T-helper 2 cell treated with Interferon-gamma antibody and Interleukin-4, amounts not matched to agents 5 μg/mL and 100 μg/mL, for 36 hours (primary cell): ENCODE data around the gene ARGLU1.

Experiments
- DNase-seq: peaks from one replicate; pipeline ENCODE4 v3.0.0; 2021; ENCODE audit warnings: low spot score
- H3K27ac Mint-ChIP-seq: one replicate; pipeline ENCODE4 v1.8.0; 2021; ENCODE audit warnings: mild to moderate bottlenecking, mixed read lengths
- H3K27me3 Mint-ChIP-seq: one replicate; pipeline ENCODE4 v1.8.0; 2021; ENCODE audit warnings: low read depth, mixed read lengths
- H3K36me3 Mint-ChIP-seq: one replicate; pipeline ENCODE4 v1.8.0; 2021; ENCODE audit warnings: low read depth, mixed read lengths
- H3K4me1 Mint-ChIP-seq: one replicate; pipeline ENCODE4 v1.8.0; 2021; ENCODE audit warnings: low read depth, mixed read lengths
- H3K4me3 Mint-ChIP-seq: one replicate; pipeline ENCODE4 v1.8.0; 2022; ENCODE audit warnings: mild to moderate bottlenecking, moderate library complexity, mixed read lengths
- H3K9me3 Mint-ChIP-seq: one replicate; pipeline ENCODE4 v1.8.0; 2021; ENCODE audit warnings: mixed read lengths

Gene ARGLU1

DNA sequence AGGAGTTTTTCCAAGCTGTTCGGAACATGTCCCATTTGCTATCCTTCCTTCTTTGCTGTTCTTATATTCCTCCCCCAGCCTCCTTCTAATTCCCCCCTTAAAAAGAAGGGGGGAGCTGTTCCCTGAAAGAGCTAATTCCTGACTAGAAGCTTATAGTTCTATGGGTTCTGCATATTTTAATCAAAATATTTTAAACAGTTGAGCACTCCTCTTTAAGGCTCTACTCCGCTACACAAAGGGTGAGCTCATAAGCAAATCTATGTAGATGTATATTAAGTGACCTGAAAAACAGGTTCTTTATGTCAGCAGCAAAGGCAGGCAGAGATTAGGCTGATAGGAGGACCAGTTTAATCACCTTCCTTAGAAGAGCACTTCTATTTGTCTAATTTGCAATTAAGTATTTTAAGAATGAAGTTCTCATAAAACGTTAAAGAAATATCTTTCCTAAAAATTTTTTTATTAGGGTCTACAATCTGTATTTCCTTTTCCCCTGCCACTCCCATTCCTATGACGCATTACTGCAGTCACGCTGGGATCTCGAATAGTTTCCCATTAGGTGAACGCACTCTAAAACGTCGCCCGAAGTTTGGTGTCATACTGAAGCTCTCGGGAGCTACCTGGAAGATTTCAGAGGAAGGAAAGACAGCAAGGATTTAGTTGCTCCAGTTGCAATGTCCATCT is 37.6 kb downstream of the ARGLU1 start:
- Mint-ChIP-seq H3K4me3 (no peak overlapping the region), H3K36me3 (no peaks in the 10 kb centered on the region), H3K4me1 (peaks cover 11% of the 10 kb centered on the region), H3K27me3 (peaks cover 67% of the 10 kb centered on the region), H3K9me3 (no peaks in the 10 kb centered on the region), H3K27ac (no peak overlapping the region)
- DNase-seq = no peak

DNA sequence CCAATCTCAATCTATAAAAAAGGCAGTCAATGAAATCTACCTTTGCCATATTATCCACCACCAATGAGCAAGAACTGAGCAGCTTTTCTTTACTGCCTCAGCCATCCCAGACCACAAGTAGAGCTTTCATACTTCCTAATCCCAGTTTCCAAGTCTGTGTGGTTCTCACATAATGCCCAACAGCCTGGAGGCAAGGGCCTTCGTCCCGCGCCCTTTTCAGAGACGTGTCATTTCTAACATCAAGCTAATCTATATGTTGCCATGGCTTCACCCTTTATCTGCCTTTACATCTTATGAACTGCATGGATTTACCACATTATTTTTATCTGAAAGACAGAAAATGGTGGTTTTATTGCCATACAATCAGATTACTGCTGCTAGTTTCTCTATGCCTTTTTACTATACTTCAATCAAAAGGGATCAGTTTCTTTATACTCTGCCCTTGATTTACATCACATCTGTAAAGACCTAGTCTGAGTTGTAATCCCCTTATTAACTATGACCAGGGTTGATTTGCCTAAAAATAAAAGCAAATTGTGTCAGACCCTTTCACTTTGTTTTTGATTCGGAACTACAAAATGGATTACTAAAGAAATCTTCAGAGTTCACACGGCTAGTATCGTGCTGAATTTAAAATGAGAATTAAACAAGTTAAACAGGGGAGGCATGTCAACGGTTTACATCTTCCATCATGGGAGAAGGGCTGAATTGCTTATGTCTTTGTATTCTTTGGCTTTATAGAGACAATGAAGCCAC is 38.3 kb downstream of the ARGLU1 start:
- Mint-ChIP-seq H3K4me3 (no peak overlapping the region), H3K27me3 (peaks cover 67% of the 10 kb centered on the region), H3K9me3 (no peaks in the 10 kb centered on the region), H3K27ac (no peak overlapping the region), H3K4me1 (peaks cover 11% of the 10 kb centered on the region), H3K36me3 (no peaks in the 10 kb centered on the region)
- no peak for DNase-seq

DNA sequence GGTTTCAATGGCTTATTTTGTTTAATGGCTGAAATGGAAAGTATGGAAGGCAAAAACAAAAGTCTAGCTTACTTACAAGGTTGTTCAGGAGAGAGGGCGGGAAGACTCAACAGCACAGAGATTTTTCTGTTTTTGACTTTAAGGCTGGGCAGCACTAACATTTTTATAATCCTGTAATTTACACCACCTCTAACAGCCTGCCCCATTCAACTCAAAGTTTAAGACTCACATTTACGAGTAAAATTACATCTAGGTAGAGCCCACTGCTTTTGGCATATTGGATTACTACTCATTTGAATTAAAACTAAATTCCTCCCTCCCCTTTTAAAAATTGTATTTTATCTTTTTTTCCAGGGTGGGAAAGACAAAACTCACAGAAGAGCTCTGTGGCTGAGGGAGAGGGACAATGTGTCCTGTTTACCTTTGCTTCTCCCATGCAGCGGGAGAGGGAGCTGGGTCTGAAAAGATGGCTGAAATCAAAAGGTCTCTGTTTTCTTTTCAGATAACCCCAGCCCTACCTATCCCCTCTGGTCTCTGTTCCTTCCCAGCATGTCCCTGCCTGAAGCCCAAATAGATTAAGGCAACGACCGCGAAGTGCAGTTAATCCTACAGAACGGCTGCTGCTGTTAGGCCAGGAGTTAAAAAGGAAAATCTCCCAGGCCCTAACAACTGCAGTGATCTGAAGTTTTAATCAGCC is 39.1 kb downstream of the ARGLU1 start:
- Mint-ChIP-seq H3K4me3 (no peak overlapping the region), H3K27ac (no peak overlapping the region), H3K36me3 (no peaks in the 10 kb centered on the region), H3K4me1 (peaks cover 10% of the 10 kb centered on the region), H3K9me3 (no peaks in the 10 kb centered on the region), H3K27me3 (peaks cover 64% of the 10 kb centered on the region)
- no peak for DNase-seq

DNA sequence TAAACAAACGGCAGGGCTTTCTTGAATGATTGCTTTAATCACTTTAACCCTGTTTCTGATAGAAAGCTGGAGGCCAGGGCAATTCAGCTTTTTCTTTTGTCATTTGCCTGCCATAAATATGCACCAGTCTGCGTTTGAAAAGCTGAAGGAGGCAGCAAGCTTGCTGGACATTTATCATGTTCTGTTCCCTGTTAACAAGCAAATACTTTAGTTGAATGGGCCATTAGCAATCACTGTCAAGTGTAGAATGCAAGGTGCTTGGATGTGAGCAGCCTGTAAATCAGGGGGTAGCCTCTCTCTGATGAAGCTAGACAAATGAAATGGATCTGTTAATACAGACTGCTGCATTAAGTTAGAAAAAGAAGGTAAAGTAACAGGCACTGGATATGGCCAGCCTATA is 40.1 kb downstream of the ARGLU1 start:
- H3K36me3 Mint-ChIP-seq = no peaks in the 10 kb centered on the region
- no peaks in the 10 kb centered on the region for H3K9me3 Mint-ChIP-seq
- H3K27me3 Mint-ChIP-seq = peaks cover 55% of the 10 kb centered on the region
- no peak overlapping the region for H3K27ac Mint-ChIP-seq
- no peak for DNase-seq
- no peak overlapping the region for H3K4me3 Mint-ChIP-seq
- H3K4me1 Mint-ChIP-seq = peaks cover 4% of the 10 kb centered on the region

DNA sequence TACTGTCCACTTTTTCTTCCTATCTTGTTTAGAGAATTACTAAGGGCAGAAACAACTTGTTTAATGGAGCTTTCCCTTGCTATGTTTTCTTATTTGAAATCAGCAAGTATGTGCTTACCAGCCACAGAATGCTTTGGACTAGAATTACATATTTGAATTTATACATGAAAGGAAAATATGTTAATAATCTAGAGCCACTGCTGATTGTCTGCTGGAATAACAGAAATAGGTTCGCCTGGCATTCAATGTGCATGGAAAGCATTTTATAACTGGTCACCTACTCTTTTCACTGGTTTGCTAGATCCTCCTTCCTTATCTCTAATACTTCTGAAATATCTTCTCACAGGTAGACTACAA is 40.5 kb downstream of the ARGLU1 start:
- Mint-ChIP-seq H3K36me3 (no peaks in the 10 kb centered on the region), H3K27ac (no peak overlapping the region), H3K4me3 (no peak overlapping the region), H3K4me1 (peaks cover under 1% of the 10 kb centered on the region), H3K27me3 (peaks cover 51% of the 10 kb centered on the region), H3K9me3 (no peaks in the 10 kb centered on the region)
- DNase-seq = no peak

DNA sequence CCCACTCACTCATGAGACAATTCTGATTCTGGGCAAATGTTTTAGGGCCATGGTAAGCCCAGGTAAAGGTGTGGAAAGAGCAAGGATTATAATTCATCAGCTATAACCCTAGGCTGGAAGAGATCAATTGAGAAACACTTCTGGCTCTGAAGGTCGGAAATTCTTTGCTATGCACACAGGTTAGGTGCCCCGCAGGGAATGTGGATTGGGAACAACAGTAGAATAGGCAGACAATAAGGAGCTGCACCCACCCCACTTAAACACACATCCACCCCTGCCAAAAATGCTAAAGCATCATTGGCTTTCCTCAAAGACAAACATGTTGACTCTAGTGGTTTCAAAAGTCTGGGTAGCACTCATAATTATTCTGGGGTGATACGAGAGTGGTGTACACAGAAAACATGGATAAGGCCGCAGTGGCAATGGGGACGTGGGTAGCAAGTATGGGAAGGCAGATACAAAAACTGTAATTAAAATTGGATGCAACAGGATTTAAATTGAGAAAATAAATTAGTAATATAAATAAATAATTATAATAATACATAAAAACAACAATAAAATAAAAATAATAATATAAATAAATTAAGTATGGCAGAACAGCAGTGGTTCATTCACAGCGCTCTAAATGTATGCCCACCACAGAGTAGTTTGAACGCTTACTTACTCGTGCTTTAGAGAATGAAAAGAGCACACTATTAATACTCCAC is 41.0 kb downstream of the ARGLU1 start:
- H3K9me3 Mint-ChIP-seq = no peaks in the 10 kb centered on the region
- peaks cover 46% of the 10 kb centered on the region for H3K27me3 Mint-ChIP-seq
- DNase-seq = no peak
- no peak overlapping the region for H3K4me3 Mint-ChIP-seq
- H3K4me1 Mint-ChIP-seq = no peaks in the 10 kb centered on the region
- H3K27ac Mint-ChIP-seq = no peak overlapping the region
- H3K36me3 Mint-ChIP-seq = no peaks in the 10 kb centered on the region

DNA sequence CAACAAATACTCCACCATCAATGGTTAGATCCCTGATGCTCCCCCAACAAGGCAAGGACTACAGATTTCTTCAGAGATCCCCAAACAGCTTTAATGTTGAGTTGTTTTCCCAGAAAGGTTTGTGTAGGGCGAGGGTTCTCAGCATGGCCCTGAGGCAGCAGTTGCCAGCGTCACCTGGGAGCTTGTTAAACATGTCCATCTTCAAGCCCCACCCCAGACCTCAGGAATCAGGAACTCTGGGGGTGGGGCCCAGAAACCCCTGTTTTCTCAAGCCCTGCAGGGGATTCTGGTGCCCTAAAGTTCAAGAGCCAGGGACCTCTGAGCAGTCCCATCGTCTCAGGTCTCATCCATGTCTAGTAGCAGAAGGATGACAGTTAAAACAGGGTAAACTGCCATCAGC is 42.1 kb downstream of the ARGLU1 start:
- Mint-ChIP-seq H3K27me3 (peaks cover 37% of the 10 kb centered on the region), H3K4me1 (no peaks in the 10 kb centered on the region), H3K9me3 (no peaks in the 10 kb centered on the region), H3K27ac (no peak overlapping the region), H3K36me3 (no peaks in the 10 kb centered on the region), H3K4me3 (no peak overlapping the region)
- DNase-seq = no peak

DNA sequence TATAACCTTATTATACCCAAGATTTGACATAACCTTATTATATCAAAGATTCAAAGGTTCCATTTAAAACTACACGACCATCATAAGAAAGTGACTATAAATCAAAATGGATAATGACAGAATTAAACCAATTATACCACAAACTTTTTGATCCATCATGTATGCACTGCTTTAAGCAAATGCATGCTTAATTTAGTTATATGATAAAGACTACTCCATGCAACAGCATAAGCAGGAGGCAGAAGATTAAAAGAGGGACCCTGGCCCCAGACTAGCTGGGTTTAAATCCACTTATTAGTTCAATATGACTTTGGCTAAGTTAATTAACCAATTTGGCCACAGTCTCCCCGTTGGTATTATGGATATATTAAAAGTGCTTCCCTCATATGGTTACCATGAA is 43.8 kb downstream of the ARGLU1 start:
- H3K36me3 Mint-ChIP-seq = no peaks in the 10 kb centered on the region
- no peak overlapping the region for H3K4me3 Mint-ChIP-seq
- H3K4me1 Mint-ChIP-seq = no peaks in the 10 kb centered on the region
- peaks cover 24% of the 10 kb centered on the region for H3K27me3 Mint-ChIP-seq
- H3K27ac Mint-ChIP-seq = no peak overlapping the region
- H3K9me3 Mint-ChIP-seq = no peaks in the 10 kb centered on the region
- DNase-seq = no peak

DNA sequence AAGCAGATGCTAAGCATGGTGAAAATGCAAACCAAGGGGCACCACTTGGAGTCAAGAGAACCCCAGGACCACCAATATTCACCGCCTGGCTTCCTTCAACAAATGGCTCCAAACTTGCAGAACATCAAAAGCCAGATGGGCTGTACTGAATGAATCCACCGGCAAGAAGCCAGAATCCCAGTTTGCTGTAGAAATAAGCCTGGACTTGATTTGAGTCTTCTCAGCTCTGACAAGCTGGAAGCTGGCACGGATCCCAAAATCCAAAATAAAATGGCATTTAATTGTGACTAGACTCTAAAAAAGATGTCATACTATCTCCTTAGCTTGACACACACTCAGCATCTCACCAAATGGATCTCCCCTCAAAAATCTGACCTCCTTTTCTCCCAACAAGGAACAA is 44.4 kb downstream of the ARGLU1 start:
- DNase-seq = no peak
- H3K27ac Mint-ChIP-seq = no peak overlapping the region
- H3K36me3 Mint-ChIP-seq = no peaks in the 10 kb centered on the region
- no peaks in the 10 kb centered on the region for H3K9me3 Mint-ChIP-seq
- H3K27me3 Mint-ChIP-seq = peaks cover 23% of the 10 kb centered on the region
- H3K4me3 Mint-ChIP-seq = no peak overlapping the region
- no peaks in the 10 kb centered on the region for H3K4me1 Mint-ChIP-seq

DNA sequence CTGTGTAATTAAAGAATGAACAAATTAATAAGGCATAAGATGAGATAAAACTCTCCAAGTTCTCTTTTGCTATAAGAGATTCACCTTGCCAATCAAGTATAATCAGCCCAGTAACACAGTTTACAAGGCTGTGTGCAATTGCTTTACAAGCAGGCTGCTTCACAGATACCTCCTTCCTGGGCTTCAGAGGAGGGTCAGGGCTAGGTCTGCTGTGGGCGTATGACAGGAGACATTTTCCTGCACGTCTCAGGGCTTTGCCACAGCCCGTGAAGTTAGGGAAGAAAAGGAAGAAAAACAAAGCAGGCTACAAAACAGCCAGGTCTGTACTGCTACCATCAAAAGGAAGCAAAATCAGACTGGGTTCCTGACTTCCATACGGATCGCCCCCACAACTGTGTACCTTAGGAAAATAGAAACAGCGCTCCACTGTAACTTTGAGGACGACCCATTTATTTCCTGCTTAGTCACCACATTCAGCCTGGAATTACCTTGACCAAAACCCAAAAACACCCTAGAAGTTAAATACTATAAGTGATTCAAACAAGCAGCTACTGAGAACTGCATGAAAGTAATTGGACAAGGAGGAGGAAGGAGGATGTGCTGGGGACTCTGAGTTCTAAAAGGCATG is 44.9 kb downstream of the ARGLU1 start:
- Mint-ChIP-seq H3K27me3 (peaks cover 19% of the 10 kb centered on the region), H3K27ac (no peak overlapping the region), H3K36me3 (no peaks in the 10 kb centered on the region), H3K4me3 (no peak overlapping the region), H3K4me1 (no peaks in the 10 kb centered on the region), H3K9me3 (no peaks in the 10 kb centered on the region)
- no peak for DNase-seq

DNA sequence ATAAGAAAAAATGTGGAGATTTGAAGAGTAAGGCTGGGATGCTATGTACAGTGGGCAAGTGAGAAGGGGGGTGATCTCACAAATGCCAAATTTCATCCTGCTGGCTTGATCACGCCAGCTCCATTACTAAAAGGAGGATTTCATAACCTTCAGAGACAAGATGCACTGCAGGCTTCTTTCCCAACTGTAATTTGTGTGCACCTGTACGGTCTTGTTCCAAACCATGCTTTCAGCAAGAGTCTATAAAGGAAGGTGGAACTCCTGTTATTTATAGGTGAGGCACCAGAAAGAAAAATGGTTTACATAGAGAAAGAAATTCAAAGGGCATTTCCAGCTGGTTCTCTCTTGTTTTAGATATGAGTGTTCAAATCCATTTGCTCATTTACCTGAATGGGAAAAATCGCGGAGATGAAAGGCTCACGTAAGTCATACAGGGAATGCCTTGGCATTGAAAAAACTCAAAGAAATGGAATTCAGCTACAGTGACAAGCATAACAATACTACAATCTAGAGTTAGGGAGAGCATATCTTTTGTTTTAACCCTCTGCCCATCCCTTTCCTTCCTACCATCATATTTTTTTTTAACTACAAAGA is 45.7 kb downstream of the ARGLU1 start:
- DNase-seq = no peak
- H3K4me1 Mint-ChIP-seq = no peaks in the 10 kb centered on the region
- no peaks in the 10 kb centered on the region for H3K36me3 Mint-ChIP-seq
- H3K9me3 Mint-ChIP-seq = no peaks in the 10 kb centered on the region
- H3K27me3 Mint-ChIP-seq = peaks cover 16% of the 10 kb centered on the region
- H3K27ac Mint-ChIP-seq = no peak overlapping the region
- H3K4me3 Mint-ChIP-seq = no peak overlapping the region

DNA sequence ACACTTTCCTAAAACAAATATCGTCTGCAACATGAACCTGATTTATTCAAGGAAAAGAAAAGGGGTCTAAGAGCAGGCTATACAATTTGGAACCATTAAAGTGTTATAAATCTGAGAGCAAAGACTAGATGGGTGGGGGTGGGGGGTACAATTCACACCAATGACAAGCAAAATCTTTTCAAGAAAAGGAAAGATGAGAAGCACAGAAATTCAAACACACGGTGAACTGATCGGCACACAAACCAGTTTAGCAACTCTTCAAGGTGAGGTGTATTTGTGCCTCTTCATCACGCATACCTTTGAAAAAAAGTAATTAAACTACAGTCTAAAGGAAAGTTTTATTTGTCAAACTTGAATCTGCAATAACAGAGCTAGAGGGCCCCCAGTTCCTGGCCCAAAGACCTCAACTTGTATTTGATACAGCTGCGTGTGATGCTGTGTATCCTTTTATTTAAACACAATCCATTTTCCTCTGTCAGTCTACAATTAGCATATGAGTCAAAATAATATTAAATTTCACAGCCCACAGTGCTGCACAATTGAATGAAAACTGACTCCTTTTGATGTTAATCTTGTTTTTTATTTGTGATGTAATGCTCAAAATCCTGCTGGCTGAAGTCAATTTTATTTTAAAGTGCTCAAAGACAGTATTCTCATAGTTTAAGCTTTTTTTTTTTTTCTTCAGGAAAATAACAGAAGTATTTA is 46.7 kb downstream of the ARGLU1 start:
- H3K27me3 Mint-ChIP-seq = peaks cover 16% of the 10 kb centered on the region
- no peak for DNase-seq
- no peaks in the 10 kb centered on the region for H3K36me3 Mint-ChIP-seq
- H3K27ac Mint-ChIP-seq = no peak overlapping the region
- H3K4me1 Mint-ChIP-seq = no peaks in the 10 kb centered on the region
- no peaks in the 10 kb centered on the region for H3K9me3 Mint-ChIP-seq
- H3K4me3 Mint-ChIP-seq = no peak overlapping the region
